CD4-positive, alpha-beta T cell treated with Interleukin-12 subunit alpha and Interleukin-12 subunit beta, for 1 hour (primary cell): ENCODE results near the gene CD274.
"Not testable (repeated sequence)": the region's sequence is repeated elsewhere in the genome, so short reads cannot be mapped to it uniquely, and the experiment has no call there.

Source experiments
- DNase-seq: peaks from one replicate; pipeline ENCODE4 v3.0.0-alpha.2; 2020

Gene CD274

GRCh38 chr9:5468850-5469249 lies 18.5 kb downstream of the CD274 start:
- DNase-seq = no peak

GRCh38 chr9:5470122-5470521 lies 19.8 kb downstream of the CD274 start:
- no peak for DNase-seq

GRCh38 chr9:5470816-5471215 lies 20.5 kb downstream of the CD274 start:
- no peak for DNase-seq

- not testable (repeated sequence) for DNase-seq
Observed at GRCh38 chr9:5475611-5476010, 25.3 kb downstream of the CD274 start.

- DNase-seq = no peak
Observed at GRCh38 chr9:5478206-5478605, 27.9 kb downstream of the CD274 start.

GRCh38 chr9:5479994-5480694 lies 29.8 kb downstream of the CD274 start:
- DNase-seq = no peak

GRCh38 chr9:5480919-5481318 lies 30.6 kb downstream of the CD274 start:
- no peak for DNase-seq

GRCh38 chr9:5481322-5482040 lies 31.1 kb downstream of the CD274 start:
- DNase-seq = no peak

- no peak for DNase-seq
Observed at GRCh38 chr9:5482194-5482593, 31.9 kb downstream of the CD274 start.

GRCh38 chr9:5483306-5483705 lies 33.0 kb downstream of the CD274 start:
- no peak for DNase-seq

- DNase-seq = no peak
Observed at GRCh38 chr9:5485378-5486085, 35.2 kb downstream of the CD274 start.

GRCh38 chr9:5486988-5487387 lies 36.6 kb downstream of the CD274 start:
- DNase-seq = no peak

GRCh38 chr9:5488221-5489008 lies 38.1 kb downstream of the CD274 start:
- no peak for DNase-seq

- no peak for DNase-seq
Observed at GRCh38 chr9:5489630-5490490, 39.5 kb downstream of the CD274 start.

- DNase-seq = no peak
Observed at GRCh38 chr9:5492965-5493678, 42.8 kb downstream of the CD274 start.

GRCh38 chr9:5493679-5494511 lies 43.6 kb downstream of the CD274 start:
- peak; percentile 7 for DNase-seq

- DNase-seq = not testable (repeated sequence)
Observed at GRCh38 chr9:5494765-5495164, 44.4 kb downstream of the CD274 start.

GRCh38 chr9:5499157-5499556 lies 48.8 kb downstream of the CD274 start:
- no peak for DNase-seq

GRCh38 chr9:5499889-5500398 lies 49.6 kb downstream of the CD274 start:
- no peak for DNase-seq
